Parathyroid adenoma (tissue), 2 donors: ENCODE measurements around the gene KIF5B.
"Not testable (repeated sequence)": the region's sequence is repeated elsewhere in the genome, so short reads cannot be mapped to it uniquely, and the experiment has no call there.

Experiments
- H2AFZ ChIP-seq: fragments of 300-600 bp; sonication (generic); one replicate; pipeline ENCODE4 v1.7.0; 2017; ENCODE audit warnings: antibody characterized with exemption, mild to moderate bottlenecking
- H3K27ac ChIP-seq: fragments of 300-600 bp; sonication (generic); one replicate; pipeline ENCODE4 v1.7.0; 2017
- H3K27me3 ChIP-seq: fragments of 300-600 bp; sonication (generic); one replicate; pipeline ENCODE4 v1.7.0; 2017; ENCODE audit warnings: low read length; ENCODE audit not compliant: control insufficient read depth, insufficient read depth
- H3K36me3 ChIP-seq: fragments of 300-600 bp; sonication (generic); one replicate; pipeline ENCODE4 v1.7.0; 2017; ENCODE audit warnings: low read length; ENCODE audit not compliant: control insufficient read depth, insufficient read depth
- H3K4me1 ChIP-seq: fragments of 300-600 bp; sonication (generic); one replicate; pipeline ENCODE4 v1.7.0; 2017; ENCODE audit warnings: control low read depth
- H3K4me2 ChIP-seq: fragments of 300-600 bp; sonication (generic); one replicate; pipeline ENCODE4 v1.7.0; 2017; ENCODE audit warnings: low read length
- H3K4me3 ChIP-seq: fragments of 300-600 bp; sonication (generic); one replicate; pipeline ENCODE4 v1.7.0; 2017; ENCODE audit warnings: low read depth, low read length
- H3K79me2 ChIP-seq: fragments of 300-600 bp; sonication (generic); one replicate; pipeline ENCODE4 v1.7.0; 2017; ENCODE audit warnings: control low read depth
- H3K9ac ChIP-seq: fragments of 300-600 bp; sonication (generic); one replicate; pipeline ENCODE4 v1.7.0; 2017; ENCODE audit warnings: mild to moderate bottlenecking
- H3K9me3 ChIP-seq: fragments of 300-600 bp; sonication (generic); one replicate; pipeline ENCODE4 v1.7.0; 2017; ENCODE audit warnings: low read length; ENCODE audit not compliant: control insufficient read depth
- TF ChIP-seq, protein P1 (sequence below): fragments of 300-600 bp; sonication (generic); IDR thresholded peaks from one replicate; pipeline ENCODE4 v1.7.0; 2017; ENCODE audit warnings: antibody characterized with exemption, mild to moderate bottlenecking
- donor health status: primary hyperparathyroidism.

KIF5B gene

DNA sequence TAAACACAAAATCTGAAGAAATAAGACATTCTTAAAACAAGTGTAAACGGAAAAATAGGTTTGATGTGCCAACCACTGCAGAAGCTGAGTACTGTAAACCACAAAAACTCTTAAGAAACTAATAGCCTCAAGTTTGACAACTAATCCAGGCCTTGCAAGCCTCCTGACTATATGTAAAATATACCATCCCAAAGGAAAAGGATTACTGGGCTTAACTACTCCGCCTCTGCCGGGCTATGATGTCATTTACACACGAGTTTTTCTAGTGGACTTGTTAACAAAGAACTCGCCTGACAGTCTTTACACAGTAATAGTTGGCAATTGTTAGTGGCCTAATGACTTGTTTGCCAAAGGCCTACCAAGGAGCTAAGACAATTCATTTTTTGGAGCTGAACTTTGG lies 2.1 kb downstream of the KIF5B start:
- Histone ChIP-seq H3K4me1 (peaks cover 22% of the 10 kb centered on the region), H3K9ac (no peak overlapping the region), H3K79me2 (peaks cover 58% of the 10 kb centered on the region), H3K36me3 (no peaks in the 10 kb centered on the region), H2AFZ (no peak overlapping the region), H3K4me2 (peak overlapping the region; percentile 92), H3K9me3 (no peaks in the 10 kb centered on the region), H3K4me3 (peak overlapping the region; percentile 90), H3K27me3 (no peaks in the 10 kb centered on the region), H3K27ac (no peak overlapping the region)
- TF ChIP-seq, protein P1, sequence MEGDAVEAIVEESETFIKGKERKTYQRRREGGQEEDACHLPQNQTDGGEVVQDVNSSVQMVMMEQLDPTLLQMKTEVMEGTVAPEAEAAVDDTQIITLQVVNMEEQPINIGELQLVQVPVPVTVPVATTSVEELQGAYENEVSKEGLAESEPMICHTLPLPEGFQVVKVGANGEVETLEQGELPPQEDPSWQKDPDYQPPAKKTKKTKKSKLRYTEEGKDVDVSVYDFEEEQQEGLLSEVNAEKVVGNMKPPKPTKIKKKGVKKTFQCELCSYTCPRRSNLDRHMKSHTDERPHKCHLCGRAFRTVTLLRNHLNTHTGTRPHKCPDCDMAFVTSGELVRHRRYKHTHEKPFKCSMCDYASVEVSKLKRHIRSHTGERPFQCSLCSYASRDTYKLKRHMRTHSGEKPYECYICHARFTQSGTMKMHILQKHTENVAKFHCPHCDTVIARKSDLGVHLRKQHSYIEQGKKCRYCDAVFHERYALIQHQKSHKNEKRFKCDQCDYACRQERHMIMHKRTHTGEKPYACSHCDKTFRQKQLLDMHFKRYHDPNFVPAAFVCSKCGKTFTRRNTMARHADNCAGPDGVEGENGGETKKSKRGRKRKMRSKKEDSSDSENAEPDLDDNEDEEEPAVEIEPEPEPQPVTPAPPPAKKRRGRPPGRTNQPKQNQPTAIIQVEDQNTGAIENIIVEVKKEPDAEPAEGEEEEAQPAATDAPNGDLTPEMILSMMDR: no peak

DNA sequence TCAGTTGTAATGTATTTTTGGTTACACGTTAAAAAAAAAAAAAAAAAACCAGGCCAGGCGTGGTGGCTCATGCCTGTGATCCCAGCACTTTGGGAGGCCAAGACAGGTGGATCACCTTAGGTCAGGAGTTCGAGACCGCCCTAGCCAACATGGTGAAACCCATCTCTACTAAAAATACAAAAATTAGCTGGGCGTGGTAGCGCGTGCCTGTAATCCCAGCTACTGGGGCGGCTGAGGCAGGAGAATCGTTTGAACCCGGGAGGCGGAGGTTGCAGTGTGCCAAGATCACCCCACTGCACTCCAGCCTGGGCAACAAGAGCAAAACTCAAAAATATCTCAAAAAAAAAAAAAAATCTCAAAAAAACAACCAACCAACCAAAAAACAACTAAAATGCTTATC lies 2.8 kb downstream of the KIF5B start:
- H3K36me3 ChIP-seq, H3K27ac ChIP-seq, H3K27me3 ChIP-seq, H3K9me3 ChIP-seq, H3K9ac ChIP-seq, H2AFZ ChIP-seq: not testable (repeated sequence)
- Histone ChIP-seq H3K79me2 (peaks cover 65% of the 10 kb centered on the region), H3K4me1 (peaks cover 23% of the 10 kb centered on the region), H3K4me2 (peak overlapping the region; percentile 92), H3K4me3 (peak overlapping the region; percentile 90)

DNA sequence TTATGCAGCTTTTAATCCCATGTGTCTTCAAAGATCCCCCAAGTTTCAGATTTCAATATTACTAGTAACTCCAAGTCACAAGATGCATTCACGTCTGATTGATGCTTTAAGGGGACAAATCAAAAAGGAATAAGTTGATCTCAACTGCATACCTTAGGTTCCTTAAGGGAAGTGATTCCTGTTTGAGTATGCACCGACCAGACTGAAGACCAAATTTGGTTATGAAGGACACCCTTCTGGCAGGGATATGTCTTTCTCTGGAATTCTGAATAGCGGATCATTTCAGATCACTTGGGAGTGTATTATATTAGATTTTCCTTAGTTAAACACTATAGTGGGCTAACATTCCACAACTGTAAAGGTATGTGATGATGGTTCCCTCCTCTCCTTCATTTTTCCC lies 4.3 kb downstream of the KIF5B start:
- Histone ChIP-seq H3K27me3 (no peaks in the 10 kb centered on the region), H3K4me3 (no peak overlapping the region), H3K79me2 (peaks cover 73% of the 10 kb centered on the region), H2AFZ (no peak overlapping the region), H3K27ac (no peak overlapping the region), H3K9ac (no peak overlapping the region), H3K36me3 (no peaks in the 10 kb centered on the region), H3K4me1 (peaks cover 23% of the 10 kb centered on the region), H3K9me3 (no peaks in the 10 kb centered on the region), H3K4me2 (peak overlapping the region; percentile 45)
- TF ChIP-seq, protein P1: no peak

DNA sequence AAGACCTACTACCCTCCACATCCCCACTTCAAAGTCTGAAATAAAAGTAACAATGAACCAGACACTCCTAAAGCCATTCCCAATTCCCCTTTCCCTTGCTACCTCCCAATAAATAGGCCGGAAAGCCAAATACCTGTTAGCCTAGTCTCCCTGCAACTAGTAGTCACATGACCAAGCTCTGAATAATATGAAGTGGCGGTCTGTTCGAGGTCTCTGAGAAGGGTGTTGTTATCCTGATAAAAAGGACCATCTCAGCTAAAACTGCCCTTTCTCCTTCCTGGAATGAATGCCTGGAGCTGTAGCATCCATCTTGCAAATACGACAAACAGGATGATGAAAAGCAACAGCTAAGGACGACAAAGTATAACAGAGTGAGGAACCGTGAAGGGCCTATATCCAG lies 6.0 kb downstream of the KIF5B start:
- no peak overlapping the region for H3K27ac ChIP-seq
- no peak overlapping the region for H3K4me3 ChIP-seq
- no peaks in the 10 kb centered on the region for H3K9me3 ChIP-seq
- TF ChIP-seq, protein P1: no peak
- no peak overlapping the region for H3K4me2 ChIP-seq
- no peaks in the 10 kb centered on the region for H3K36me3 ChIP-seq
- no peaks in the 10 kb centered on the region for H3K27me3 ChIP-seq
- H3K4me1 ChIP-seq: peaks cover 21% of the 10 kb centered on the region
- H3K9ac ChIP-seq: no peak overlapping the region
- no peak overlapping the region for H2AFZ ChIP-seq
- peaks cover 81% of the 10 kb centered on the region for H3K79me2 ChIP-seq

DNA sequence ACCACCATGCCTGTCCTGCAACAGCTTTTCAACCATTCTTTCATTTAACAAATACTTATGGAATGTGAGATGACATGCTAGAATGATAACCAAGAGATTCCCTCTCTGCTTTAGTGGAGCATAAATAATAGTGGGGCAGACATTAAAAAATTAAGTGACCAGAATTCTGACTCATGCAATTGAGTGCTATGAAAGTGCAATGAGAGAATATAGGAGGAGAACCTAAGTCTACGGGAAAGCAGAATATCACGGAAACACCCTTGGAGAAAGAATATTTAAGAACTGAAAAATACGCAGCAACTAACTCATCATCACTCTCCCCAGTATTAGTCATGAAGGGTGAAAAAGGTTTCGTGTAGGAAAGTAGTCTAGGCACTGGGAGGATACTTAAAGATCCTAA lies 7.1 kb downstream of the KIF5B start:
- Histone ChIP-seq H3K4me3 (no peak overlapping the region), H3K4me1 (peaks cover 18% of the 10 kb centered on the region), H3K27ac (no peak overlapping the region), H3K9ac (no peak overlapping the region), H3K79me2 (peaks cover 70% of the 10 kb centered on the region), H3K4me2 (peak overlapping the region; percentile 11), H2AFZ (no peak overlapping the region), H3K9me3 (no peaks in the 10 kb centered on the region), H3K36me3 (no peaks in the 10 kb centered on the region), H3K27me3 (no peaks in the 10 kb centered on the region)
- TF ChIP-seq, protein P1: no peak
